GM12878 (cell line): ENCODE results near the gene OLFM1. TPM values are rescaled to one million over a fixed set of nuclear protein-coding genes. Genes with fewer than 3 reads are reported as not detected.

Source experiments
- ATAC-seq: fragments of 200-7000 bp; cut with Tn5 transposase; 3 replicates; pipeline ENCODE4 v1.9.1; 2020; ENCODE audit warnings: mild to moderate bottlenecking, moderate library complexity
- BruUV-seq: library from RNA; stranded (reverse); fragments of 400-500 nt; replicated peaks from 2 replicates; lab custom pipeline; 2021; lab: Mats Ljungman, UMichigan
- CTCF ChIA-PET: fragments of 300-600 bp; sonication (Branson Sonifier 250); formaldehyde crosslinking; extraction: SDS; loops from one replicate; lab custom pipeline; 2021; ENCODE audit warnings: inconsistent platforms; lab: Yijun Ruan, JAX
- POLR2A ChIA-PET: fragments of 350-600 bp; formaldehyde crosslinking; extraction: SDS; loops from one replicate; lab custom pipeline; 2021; ENCODE audit warnings: inconsistent platforms; lab: Charles Lee
- RAD21 ChIA-PET: fragments of 300-600 bp; sonication (Branson Sonifier 250); formaldehyde crosslinking; loops from one replicate; lab custom pipeline; 2023; ENCODE audit warnings: antibody characterized with exemption; ENCODE audit not compliant: unreplicated experiment; lab: Charles Lee
- SMC1A ChIA-PET: fragments of 300-600 bp; sonication (Branson Sonifier 250); formaldehyde crosslinking; loops from one replicate; lab custom pipeline; 2023; ENCODE audit not compliant: unreplicated experiment, uncharacterized antibody; lab: Charles Lee
- DNase-seq: peaks from one replicate; pipeline ENCODE4 v3.0.0-alpha.2; 2011; ENCODE audit warnings: low read depth, low spot score
- FAIRE-seq: peaks from 3 replicates; lab custom pipeline; 2011; peaks lifted over from hg19 to GRCh38; lab: Jason Lieb, UNC
- H2AFZ ChIP-seq: 2 replicates; pipeline ENCODE4 v1.6.0; 2011; ENCODE audit warnings: low read depth, low read length, control low read depth; ENCODE audit not compliant: control insufficient read depth
- H3K27ac ChIP-seq: 2 replicates; pipeline ENCODE4 v1.5.1; 2011; ENCODE audit warnings: control low read depth; ENCODE audit not compliant: control insufficient read depth, insufficient read depth
- H3K27me3 ChIP-seq, 2 experiments: replicated peaks in 1 of 2; 2 replicates each; pipeline versions ENCODE4 v1.6.0 to v1.6.1; 2011; ENCODE audit warnings: low read length in 1 of 2; ENCODE audit not compliant: control insufficient read depth in 2 of 2, insufficient read depth in 2 of 2
- H3K36me3 ChIP-seq, 2 experiments: 2 replicates each; pipeline ENCODE4 v1.5.1; 2011; ENCODE audit warnings: low read length in 1 of 2; ENCODE audit not compliant: control insufficient read depth in 2 of 2, insufficient read depth in 2 of 2
- H3K4me1 ChIP-seq: 2 replicates; pipeline ENCODE4 v1.6.1; 2011; ENCODE audit warnings: mild to moderate bottlenecking, low read length, moderate library complexity, mixed read lengths; ENCODE audit not compliant: control insufficient read depth, insufficient read depth
- H3K4me2 ChIP-seq: 2 replicates; pipeline ENCODE4 v1.6.0; 2011; ENCODE audit warnings: control low read depth; ENCODE audit not compliant: control insufficient read depth, insufficient read depth
- H3K4me3 ChIP-seq: fragments of 200-600 bp; sonication (generic); 2 replicates; pipeline ENCODE4 v1.5.1; 2016
- H3K79me2 ChIP-seq: 2 replicates; pipeline ENCODE4 v1.6.0; 2011; ENCODE audit warnings: low read length; ENCODE audit not compliant: control insufficient read depth, insufficient read depth
- H3K9ac ChIP-seq: 2 replicates; pipeline ENCODE4 v1.8.0; 2011; ENCODE audit warnings: low read length, control low read depth, mixed read lengths; ENCODE audit not compliant: control insufficient read depth, insufficient read depth
- H3K9me3 ChIP-seq: replicated peaks from 3 replicates; pipeline ENCODE4 v1.5.1; 2011; ENCODE audit warnings: mild to moderate bottlenecking, low read length; ENCODE audit not compliant: control insufficient read depth, insufficient read depth
- H4K20me1 ChIP-seq: 2 replicates; pipeline ENCODE4 v1.6.0; 2011; ENCODE audit not compliant: control insufficient read depth, insufficient read depth
- JUND ChIP-seq: IDR thresholded peaks from 2 replicates; pipeline ENCODE4 v1.6.1; 2012; ENCODE audit warnings: low read depth, mild to moderate bottlenecking, low read length, improper control_type of control experiment, moderate library complexity
- KAT2A ChIP-seq: conservative IDR thresholded peaks from 2 replicates; pipeline ENCODE4 v1.6.1; 2011; ENCODE audit warnings: low read depth, low read length; ENCODE audit not compliant: control insufficient read depth
- KLF5 ChIP-seq: fragments of 450-650 bp; IDR thresholded peaks from 2 replicates; pipeline ENCODE4 v1.6.1; 2014; ENCODE audit warnings: mild to moderate bottlenecking; ENCODE audit not compliant: partially characterized antibody
- NR2C1 ChIP-seq: fragments of 450-650 bp; IDR thresholded peaks from 2 replicates; pipeline ENCODE4 v1.6.1; 2017; ENCODE audit warnings: antibody characterized with exemption, mild to moderate bottlenecking, moderate library complexity
- RCOR1 ChIP-seq: conservative IDR thresholded peaks from 2 replicates; pipeline ENCODE4 v1.6.1; 2012; ENCODE audit warnings: low read depth, low read length, improper control_type of control experiment
- RUNX3 ChIP-seq: IDR thresholded peaks from 2 replicates; pipeline ENCODE4 v1.6.1; 2012; ENCODE audit warnings: low read length, inconsistent platforms
- ZNF384 ChIP-seq: IDR thresholded peaks from 2 replicates; pipeline ENCODE4 v1.6.1; 2012; ENCODE audit warnings: low read depth, mild to moderate bottlenecking, low read length, improper control_type of control experiment, borderline replicate concordance
- WGBS: methylation state at CpG from one replicate; pipeline ENCODE4 v1.1.6; 2016; ENCODE audit warnings: low lambda C conversion rate; ENCODE audit not compliant: insufficient replicate concordance, insufficient coverage; ENCODE audit errors: missing lambda C conversion rate; 5-methylcytosine and 5-hydroxymethylcytosine counted together
- in situ Hi-C: fragments of 300-500 bp; cut with MboI; formaldehyde crosslinking; loops from 9 replicates; pipeline ENCODE4 v1.14.3; 2018; ENCODE audit warnings: mixed read lengths
- intact Hi-C: fragments of 100-400 bp; cut with micrococcal nuclease; formaldehyde crosslinking; loops from one replicate; pipeline ENCODE4 v1.14.2; 2022; ENCODE audit not compliant: unreplicated experiment
- polyA plus RNA-seq, 11 experiments: library from polyadenylated mRNA; depleted of rRNA in 4 of 11; unstranded in 6 of 11; stranded (reverse) in 5 of 11; fragments of >200 nt; fragmentation: Nextera tagmentation in 4 of 11; fragmentation: Illumina TruSeq in 1 of 11; extraction: Ambion mirVana in 4 of 11; extraction: Trizol in 1 of 11; gene quantifications; 1 replicate in 1 of 11; 2 replicates in 10 of 11; pipeline versions ENCODE4 v1.2.1 to v1.2.3, GENCODE V29; 2011 to 2016; ENCODE audit warnings: inconsistent platforms in 2 of 11, missing spikeins in 2 of 11, low read depth in 1 of 11
- total RNA-seq, 4 experiments: library from RNA; depleted of rRNA in 3 of 4; stranded (reverse); fragments of >200 nt in 3 of 4; fragmentation: Illumina TruSeq in 1 of 4; extraction: Trizol in 1 of 4; gene quantifications; 2 replicates each; pipeline versions ENCODE4 v1.2.1 to v1.2.3, GENCODE V29; 2013 to 2021
- TF ChIP-seq, protein P1 (sequence below): fragments of 450-650 bp; IDR thresholded peaks from 2 replicates; pipeline ENCODE4 v1.6.1; 2017; ENCODE audit warnings: antibody characterized with exemption, mild to moderate bottlenecking, moderate library complexity

OLFM1 gene
- total and polyA plus RNA-seq, 10 of the 15 experiments (the other 5 are each of a cell fraction or from before 2014, with no cell fraction given) = not detected

DNA sequence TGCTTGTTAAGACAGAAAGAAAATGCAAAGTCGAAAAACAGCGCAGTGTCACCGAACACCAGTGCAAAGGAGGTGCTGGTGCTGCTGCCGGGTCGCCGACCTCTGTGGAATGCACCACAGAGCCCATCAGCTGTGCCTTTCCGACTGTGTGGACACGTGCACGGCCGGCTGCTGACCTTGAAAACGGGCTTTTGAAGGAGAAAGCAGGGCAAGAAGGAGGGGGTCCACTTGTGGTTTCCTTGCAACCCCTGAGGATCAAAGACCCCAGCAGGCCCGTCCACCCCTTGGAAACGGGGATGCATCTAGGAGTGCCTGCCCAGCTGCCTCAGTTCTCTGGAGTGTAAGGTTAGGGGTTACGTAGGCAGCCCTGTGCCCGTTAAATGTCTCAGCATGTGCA, 6.2 kb upstream of the OLFM1 start:
- ATAC-seq = no peak
- H3K27me3 ChIP-seq = no peaks in the 10 kb centered on the region; a peak in 3 of 4 replicates
- ChIA-PET POLR2A (no interaction called here), RAD21 (no interaction called here), CTCF (no interaction called here), SMC1A (no interaction called here)
- BruUV-seq = no TSS peak
- WGBS = 40% methylated on average over 15 of the region's 15 CpGs
- H3K9me3 ChIP-seq = no peaks in the 10 kb centered on the region
- H3K36me3 ChIP-seq = no peaks in the 10 kb centered on the region
- no peak overlapping the region for H2AFZ ChIP-seq
- in situ Hi-C loops = no loop called here
- no peak for FAIRE-seq
- DNase-seq = no peak
- H3K79me2 ChIP-seq = no peaks in the 10 kb centered on the region
- no peak for TF ChIP-seq RCOR1
- no peak for TF ChIP-seq NR2C1
- TF ChIP-seq, protein P1, sequence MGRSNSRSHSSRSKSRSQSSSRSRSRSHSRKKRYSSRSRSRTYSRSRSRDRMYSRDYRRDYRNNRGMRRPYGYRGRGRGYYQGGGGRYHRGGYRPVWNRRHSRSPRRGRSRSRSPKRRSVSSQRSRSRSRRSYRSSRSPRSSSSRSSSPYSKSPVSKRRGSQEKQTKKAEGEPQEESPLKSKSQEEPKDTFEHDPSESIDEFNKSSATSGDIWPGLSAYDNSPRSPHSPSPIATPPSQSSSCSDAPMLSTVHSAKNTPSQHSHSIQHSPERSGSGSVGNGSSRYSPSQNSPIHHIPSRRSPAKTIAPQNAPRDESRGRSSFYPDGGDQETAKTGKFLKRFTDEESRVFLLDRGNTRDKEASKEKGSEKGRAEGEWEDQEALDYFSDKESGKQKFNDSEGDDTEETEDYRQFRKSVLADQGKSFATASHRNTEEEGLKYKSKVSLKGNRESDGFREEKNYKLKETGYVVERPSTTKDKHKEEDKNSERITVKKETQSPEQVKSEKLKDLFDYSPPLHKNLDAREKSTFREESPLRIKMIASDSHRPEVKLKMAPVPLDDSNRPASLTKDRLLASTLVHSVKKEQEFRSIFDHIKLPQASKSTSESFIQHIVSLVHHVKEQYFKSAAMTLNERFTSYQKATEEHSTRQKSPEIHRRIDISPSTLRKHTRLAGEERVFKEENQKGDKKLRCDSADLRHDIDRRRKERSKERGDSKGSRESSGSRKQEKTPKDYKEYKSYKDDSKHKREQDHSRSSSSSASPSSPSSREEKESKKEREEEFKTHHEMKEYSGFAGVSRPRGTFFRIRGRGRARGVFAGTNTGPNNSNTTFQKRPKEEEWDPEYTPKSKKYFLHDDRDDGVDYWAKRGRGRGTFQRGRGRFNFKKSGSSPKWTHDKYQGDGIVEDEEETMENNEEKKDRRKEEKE = no peak
- TF ChIP-seq ZNF384 = no peak
- no peak for TF ChIP-seq KLF5
- TF ChIP-seq KAT2A = no peak
- TF ChIP-seq RUNX3 = no peak
- no peak for TF ChIP-seq JUND
- H3K4me3 ChIP-seq = no peak overlapping the region
- no peak overlapping the region for H3K4me2 ChIP-seq
- intact Hi-C loops = no loop called here
- H3K27ac ChIP-seq = no peak overlapping the region
- no peaks in the 10 kb centered on the region for H3K4me1 ChIP-seq
- no peaks in the 10 kb centered on the region; the same call in 1 of the 2 replicates for H4K20me1 ChIP-seq
- H3K9ac ChIP-seq = no peak overlapping the region
